ENCODE data around the gene EPS15.

Gene EPS15

GRCh38 chr1:51348147-51348527 is 170.9 kb downstream of the EPS15 start:
- no peaks in the 10 kb centered on the region for H3F3A ChIP-seq (ENCODE audit: insufficient read depth)
- no peaks in the 10 kb centered on the region for H3K27me3 ChIP-seq (ENCODE audit: low read length)
- H3K4me3 ChIP-seq (ENCODE audit: insufficient read depth, low read length, poor library complexity, severe bottlenecking), result no peak overlapping the region
- no peak overlapping the region for H2AFZ ChIP-seq (ENCODE audit: low read depth, low read length, severe bottlenecking)
- H3K27ac ChIP-seq (ENCODE audit: low read depth, low read length), result no peak overlapping the region
- no peaks in the 10 kb centered on the region for H3K36me3 ChIP-seq (ENCODE audit: low read length)
- no peaks in the 10 kb centered on the region for H3K79me2 ChIP-seq (ENCODE audit: insufficient read depth, low read length)
- H3K9ac ChIP-seq (ENCODE audit: low read length), result no peak overlapping the region
- H3K4me2 ChIP-seq (ENCODE audit: low read depth, low read length, poor library complexity, severe bottlenecking), result no peak overlapping the region
- H3K9me3 ChIP-seq (ENCODE audit: insufficient read depth, low read length), result no peaks in the 10 kb centered on the region
- no peaks in the 10 kb centered on the region for H3K9me2 ChIP-seq (replicated peaks; ENCODE audit: insufficient read depth, low read length)
- H4K20me1 ChIP-seq (ENCODE audit: low read depth, low read length), result no peaks in the 10 kb centered on the region
- TF ChIP-seq EZH2phosphoT487 (conservative IDR thresholded peaks at IDR 0.05; ENCODE audit: low read length) (no peak), CTCF (IDR thresholded peaks at IDR 0.05; ENCODE audit: insufficient read depth, low read length, poor library complexity, severe bottlenecking) (no peak)

- no peaks in the 10 kb centered on the region for H3K27me3 ChIP-seq (ENCODE audit: low read length)
- no peak overlapping the region for H3K27ac ChIP-seq (ENCODE audit: low read depth, low read length)
- TF ChIP-seq EZH2phosphoT487 (conservative IDR thresholded peaks at IDR 0.05; ENCODE audit: low read length) (no peak), CTCF (IDR thresholded peaks at IDR 0.05; ENCODE audit: insufficient read depth, low read length, poor library complexity, severe bottlenecking) (no peak)
- no peaks in the 10 kb centered on the region for H3K9me2 ChIP-seq (replicated peaks; ENCODE audit: insufficient read depth, low read length)
- H4K20me1 ChIP-seq (ENCODE audit: low read depth, low read length), result no peaks in the 10 kb centered on the region
- H3K36me3 ChIP-seq (ENCODE audit: low read length), result no peaks in the 10 kb centered on the region
- no peak overlapping the region for H3K9ac ChIP-seq (ENCODE audit: low read length)
- no peak overlapping the region for H3K4me2 ChIP-seq (ENCODE audit: low read depth, low read length, poor library complexity, severe bottlenecking)
- no peaks in the 10 kb centered on the region for H3F3A ChIP-seq (ENCODE audit: insufficient read depth)
- H3K79me2 ChIP-seq (ENCODE audit: insufficient read depth, low read length), result no peaks in the 10 kb centered on the region
- no peak overlapping the region for H3K4me3 ChIP-seq (ENCODE audit: insufficient read depth, low read length, poor library complexity, severe bottlenecking)
- H3K9me3 ChIP-seq (ENCODE audit: insufficient read depth, low read length), result no peaks in the 10 kb centered on the region
- H2AFZ ChIP-seq (ENCODE audit: low read depth, low read length, severe bottlenecking), result no peak overlapping the region
These were observed 171.5 kb downstream of the EPS15 start for GRCh38 chr1:51347398-51348146.

GRCh38 chr1:51346086-51346942 is 172.8 kb downstream of the EPS15 start:
- Histone ChIP-seq H3K9me2 (replicated peaks; ENCODE audit: insufficient read depth, low read length) (no peaks in the 10 kb centered on the region), H3K36me3 (ENCODE audit: low read length) (no peaks in the 10 kb centered on the region), H3F3A (ENCODE audit: insufficient read depth) (no peaks in the 10 kb centered on the region), H3K27me3 (ENCODE audit: low read length) (no peaks in the 10 kb centered on the region), H2AFZ (ENCODE audit: low read depth, low read length, severe bottlenecking) (no peak overlapping the region), H3K9ac (ENCODE audit: low read length) (no peak overlapping the region), H4K20me1 (ENCODE audit: low read depth, low read length) (no peaks in the 10 kb centered on the region), H3K4me2 (ENCODE audit: low read depth, low read length, poor library complexity, severe bottlenecking) (no peak overlapping the region), H3K79me2 (ENCODE audit: insufficient read depth, low read length) (no peaks in the 10 kb centered on the region), H3K27ac (ENCODE audit: low read depth, low read length) (no peak overlapping the region), H3K4me3 (ENCODE audit: insufficient read depth, low read length, poor library complexity, severe bottlenecking) (no peak overlapping the region), H3K9me3 (ENCODE audit: insufficient read depth, low read length) (no peaks in the 10 kb centered on the region)
- no peak for TF ChIP-seq CTCF (IDR thresholded peaks at IDR 0.05; ENCODE audit: insufficient read depth, low read length, poor library complexity, severe bottlenecking)
- no peak for TF ChIP-seq EZH2phosphoT487 (conservative IDR thresholded peaks at IDR 0.05; ENCODE audit: low read length)
